ENCODE data around the gene MAGI1.

GRCh38 chr3:65318231-65318630 lies 720.5 kb downstream of the MAGI1 start:
- no peak for TF ChIP-seq GATA3 (IDR thresholded peaks at IDR 0.05; ENCODE audit: low read depth, low read length)
- no peak for TF ChIP-seq GATA2 (IDR thresholded peaks at IDR 0.05; ENCODE audit: low read depth, low read length)

Data from SH-SY5Y (cell line).